Sigmoid colon (tissue), 7 donors: ENCODE data around the gene C17orf67. TPM values are rescaled to one million over a fixed set of nuclear protein-coding genes. Genes with fewer than 3 reads are reported as not detected.

Experiments
- DNase-seq: peaks from one replicate; pipeline ENCODE4 v3.0.0-alpha.2; 2019
- H3K27ac ChIP-seq, 4 donors: fragments of 200-600 bp; sonication (generic); one replicate each; pipeline ENCODE4 v1.5.1; 2016 to 2019; ENCODE audit warnings: mild to moderate bottlenecking in 1 of 4
- H3K27me3 ChIP-seq, 3 donors: fragments of 200-600 bp; sonication (generic); one replicate each; pipeline ENCODE4 v1.5.1; 2019; ENCODE audit warnings: mild to moderate bottlenecking in 1 of 3
- H3K36me3 ChIP-seq, 4 donors: fragments of 200-600 bp; sonication (generic); one replicate each; pipeline ENCODE4 v1.5.1; 2016 to 2019
- H3K4me1 ChIP-seq, 4 donors: fragments of 200-600 bp; sonication (generic); one replicate each; pipeline ENCODE4 v1.5.1; 2017 to 2019
- H3K4me3 ChIP-seq, 4 donors: fragments of 200-600 bp; sonication (generic); one replicate each; pipeline ENCODE4 v1.5.1; 2017 to 2019; ENCODE audit warnings: mild to moderate bottlenecking in 2 of 4, moderate library complexity in 1 of 4
- H3K9me3 ChIP-seq, 4 donors: fragments of 200-600 bp in 3 of 4; sonication (generic) in 3 of 4; one replicate each; pipeline versions ENCODE4 v1.5.1 to v1.6.1; 2013 to 2019
- CTCF ChIP-seq, 4 experiments: fragments of 450-650 bp in 3 of 4; fragments of 200-600 bp in 1 of 4; IDR thresholded peaks; one replicate each; pipeline ENCODE4 v1.5.1; 2016 to 2019; ENCODE audit warnings: antibody characterized with exemption in 4 of 4, mild to moderate bottlenecking in 3 of 4, moderate library complexity in 2 of 4
- EP300 ChIP-seq, 4 donors: sonication (generic); formaldehyde crosslinking; IDR thresholded peaks; one replicate each; pipeline ENCODE4 v1.6.1; 2017; ENCODE audit warnings: antibody characterized with exemption in 4 of 4
- POLR2A ChIP-seq, 2 donors: fragments of 450-650 bp; IDR thresholded peaks; one replicate each; pipeline ENCODE4 v1.6.1; 2016; ENCODE audit warnings: antibody characterized with exemption in 2 of 2, mild to moderate bottlenecking in 2 of 2, moderate library complexity in 2 of 2
- POLR2AphosphoS5 ChIP-seq, 4 donors: sonication (generic); formaldehyde crosslinking; IDR thresholded peaks; one replicate each; pipeline ENCODE4 v1.6.1; 2017; ENCODE audit warnings: antibody characterized with exemption in 4 of 4
- WGBS, 2 donors: extraction: QIAGEN DNeasy Blood & Tissue Kit; methylation state at CpG; one replicate each; pipeline ENCODE4 v1.1.7; 2013; 5-methylcytosine and 5-hydroxymethylcytosine counted together
- intact Hi-C: fragments of 100-400 bp; cut with DNase I; formaldehyde crosslinking; loops from one replicate; pipeline ENCODE4 v1.15.1; 2023
- polyA plus RNA-seq, 3 donors: library from polyadenylated mRNA; stranded (reverse); fragments of 200-250 nt; gene quantifications; one replicate each; pipeline ENCODE4 v1.2.3, GENCODE V29; 2013
- total RNA-seq, 4 donors: library from RNA; depleted of rRNA; stranded (reverse); fragments of >200 nt; gene quantifications; one replicate each; pipeline ENCODE4 v1.1.0, GENCODE V29; 2016
- donor health status: healthy with polysubstance abuse.
- donor health status: Bipolar disorder and iron deficiency.
- donor health status: healthy.

C17orf67 gene
- total and polyA plus RNA-seq, 7 donors: 0.99 to 2.8 (median 1.9) TPM; not detected in 1

DNA sequence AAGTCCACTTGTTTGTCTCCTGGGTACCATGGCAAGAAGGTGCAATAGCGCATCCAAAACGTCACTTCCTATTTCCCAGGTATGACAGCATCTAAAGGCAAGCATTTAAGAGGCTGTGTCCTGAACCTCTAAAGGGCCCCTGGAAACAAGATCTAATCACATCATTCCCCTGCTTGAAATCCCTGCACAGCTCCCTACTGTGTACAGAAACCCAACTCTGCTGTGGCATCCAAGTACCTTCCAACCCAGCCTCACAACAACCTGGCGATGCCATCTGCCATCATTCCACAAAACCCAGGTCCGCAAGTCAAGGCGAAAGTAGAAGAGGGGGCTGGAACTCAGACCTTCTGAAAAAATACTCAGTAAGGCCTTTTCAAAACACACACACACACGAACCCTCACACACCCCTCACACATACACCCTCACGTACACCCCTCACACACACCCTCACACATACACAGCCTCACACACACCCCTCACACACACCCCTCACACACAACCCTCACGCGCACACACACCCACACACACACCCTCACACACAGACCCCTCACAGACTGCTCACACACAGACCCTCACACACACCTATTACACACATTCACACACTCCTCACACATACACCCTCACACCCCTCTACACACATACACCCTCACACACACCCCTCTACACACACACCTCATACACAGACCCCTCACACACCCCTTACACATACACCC lies 24.5 kb downstream of the C17orf67 start:
- no peak overlapping the region for H3K4me3 ChIP-seq
- H3K36me3 ChIP-seq: no peaks in the 10 kb centered on the region
- TF ChIP-seq POLR2A (IDR thresholded peaks at IDR 0.05) (no peak), POLR2AphosphoS5 (IDR thresholded peaks at IDR 0.05) (no peak), CTCF (IDR thresholded peaks at IDR 0.05) (no peak), EP300 (IDR thresholded peaks at IDR 0.05) (no peak)
- H3K27me3 ChIP-seq: no peaks in the 10 kb centered on the region
- intact Hi-C loops: no loop called here
- H3K9me3 ChIP-seq: no peaks in the 10 kb centered on the region
- 87 to 95% methylated on average over 9 of the region's 9 CpGs for WGBS, 2 donors
- H3K27ac ChIP-seq: peak overlapping the region in 1 of 4 donors; percentile 51
- no peak for DNase-seq
- peaks cover 0 to 28% (median 14%) of the 10 kb centered on the region in 4 donors for H3K4me1 ChIP-seq

DNA sequence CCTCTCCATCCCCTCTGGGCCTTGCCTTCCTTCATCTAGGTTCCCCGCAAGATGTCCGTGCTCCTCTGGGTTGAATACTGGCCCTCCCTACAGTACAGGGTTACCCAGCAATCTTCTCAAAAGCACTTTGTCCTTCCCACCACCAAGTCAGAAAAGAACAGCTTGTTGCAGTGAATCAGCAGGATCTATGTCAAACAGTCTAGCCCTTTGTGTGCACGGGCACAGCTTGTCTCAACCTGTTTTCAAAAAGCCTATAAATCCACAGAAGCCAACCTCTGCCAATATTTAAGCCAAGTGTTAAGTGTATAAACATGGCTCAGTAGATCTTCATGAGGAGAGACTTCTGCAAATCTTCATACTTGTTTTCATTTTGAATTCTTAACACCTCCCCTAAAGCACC lies 25.2 kb downstream of the C17orf67 start:
- intact Hi-C loops: no loop called here
- TF ChIP-seq POLR2A (IDR thresholded peaks at IDR 0.05) (no peak), EP300 (IDR thresholded peaks at IDR 0.05) (peak in 1 of 4 donors; percentile 12), POLR2AphosphoS5 (IDR thresholded peaks at IDR 0.05) (peak in 3 of 4 donors; percentile 13 to 25 (median 16))
- DNase-seq: no peak
- no peaks in the 10 kb centered on the region for H3K27me3 ChIP-seq
- H3K36me3 ChIP-seq: no peaks in the 10 kb centered on the region
- 61 to 67% methylated on average over 3 of the region's 3 CpGs for WGBS, 2 donors
- H3K4me3 ChIP-seq: no peak overlapping the region
- H3K27ac ChIP-seq: peak overlapping the region in 3 of 4 donors; percentile 51 to 65 (median 65)
- no peaks in the 10 kb centered on the region for H3K9me3 ChIP-seq
- H3K4me1 ChIP-seq: peaks cover 0 to 35% (median 21%) of the 10 kb centered on the region in 4 donors

GRCh38 chr17:56807723-56808122 lies 26.0 kb downstream of the C17orf67 start:
- Histone ChIP-seq H3K27ac (peak overlapping the region in 3 of 4 donors; percentile 51 to 65 (median 65)), H3K4me3 (no peak overlapping the region), H3K36me3 (no peaks in the 10 kb centered on the region), H3K4me1 (peaks cover 0 to 35% (median 22%) of the 10 kb centered on the region in 4 donors), H3K27me3 (no peaks in the 10 kb centered on the region), H3K9me3 (no peaks in the 10 kb centered on the region)
- WGBS, 2 donors: 97% methylated on average over 3 of the region's 3 CpGs
- no peak for TF ChIP-seq POLR2AphosphoS5 (IDR thresholded peaks at IDR 0.05)
- TF ChIP-seq CTCF (IDR thresholded peaks at IDR 0.05): no peak
- no peak for TF ChIP-seq POLR2A (IDR thresholded peaks at IDR 0.05)
- no peak for DNase-seq
- intact Hi-C loops: no loop called here

GRCh38 chr17:56806949-56807348 lies 26.8 kb downstream of the C17orf67 start:
- H3K36me3 ChIP-seq: no peaks in the 10 kb centered on the region
- peaks cover 0 to 35% (median 22%) of the 10 kb centered on the region in 4 donors for H3K4me1 ChIP-seq
- TF ChIP-seq EP300 (IDR thresholded peaks at IDR 0.05) (no peak), CTCF (IDR thresholded peaks at IDR 0.05) (no peak), POLR2AphosphoS5 (IDR thresholded peaks at IDR 0.05) (no peak), POLR2A (IDR thresholded peaks at IDR 0.05) (no peak)
- H3K27me3 ChIP-seq: no peaks in the 10 kb centered on the region
- no peak overlapping the region for H3K4me3 ChIP-seq
- DNase-seq: no peak
- H3K9me3 ChIP-seq: no peaks in the 10 kb centered on the region
- 89% methylated on average over 4 of the region's 4 CpGs for WGBS, 2 donors
- intact Hi-C loops: no loop called here
- H3K27ac ChIP-seq: no peak overlapping the region

DNA sequence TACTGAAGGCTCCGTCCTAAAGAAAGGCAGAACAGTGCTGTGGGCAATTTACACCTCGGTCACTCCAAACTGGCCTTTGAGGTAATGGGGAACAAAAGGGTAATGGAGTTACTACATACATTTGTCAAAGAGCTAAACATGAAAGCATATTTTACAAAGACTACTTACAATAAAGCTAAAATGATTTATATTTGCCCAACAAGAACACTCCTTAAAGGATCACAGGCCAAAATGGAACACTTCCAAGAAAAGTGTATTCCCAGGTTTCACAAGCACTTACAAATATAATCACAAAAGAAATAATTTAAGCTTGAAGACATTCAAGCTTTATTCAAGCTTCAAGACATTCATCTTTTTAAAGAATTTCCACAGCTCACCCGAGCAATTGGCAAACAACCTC lies 29.3 kb downstream of the C17orf67 start:
- DNase-seq: no peak
- Histone ChIP-seq H3K27me3 (no peaks in the 10 kb centered on the region), H3K27ac (peak overlapping the region in 1 of 4 donors; percentile 9), H3K36me3 (no peaks in the 10 kb centered on the region), H3K4me1 (peaks cover 0 to 35% (median 22%) of the 10 kb centered on the region in 4 donors), H3K4me3 (no peak overlapping the region), H3K9me3 (no peaks in the 10 kb centered on the region)
- 90 to 92% methylated on average over 3 of the region's 3 CpGs for WGBS, 2 donors
- peak; percentile 16 to 67 (median 50) for TF ChIP-seq POLR2AphosphoS5 (IDR thresholded peaks at IDR 0.05)
- TF ChIP-seq POLR2A (IDR thresholded peaks at IDR 0.05): no peak
- peak in 1 of 4 donors; percentile 12 for TF ChIP-seq EP300 (IDR thresholded peaks at IDR 0.05)
- no peak for TF ChIP-seq CTCF (IDR thresholded peaks at IDR 0.05)
- intact Hi-C loops: no loop called here
